CMK (cell line): Measurements from ENCODE around the gene CERCAM.

ENCODE experiments used
- DNase-seq: peaks from one replicate; pipeline ENCODE4 v3.0.0-alpha.2; 2010; ENCODE audit warnings: low read depth

The CERCAM gene

GRCh38 chr9:128456613-128457061, 36.0 kb downstream of the CERCAM start:
- no peak for DNase-seq

GRCh38 chr9:128457207-128457606, 36.5 kb downstream of the CERCAM start:
- no peak for DNase-seq

- DNase-seq, result no peak
Measured at GRCh38 chr9:128459011-128459410, 38.4 kb downstream of the CERCAM start.

- no peak for DNase-seq
Measured at GRCh38 chr9:128469070-128469469, 48.4 kb downstream of the CERCAM start.

- no peak for DNase-seq
Measured at GRCh38 chr9:128470560-128470959, 49.9 kb downstream of the CERCAM start.

GRCh38 chr9:128473104-128473503, 52.4 kb downstream of the CERCAM start:
- DNase-seq, result no peak

GRCh38 chr9:128475867-128476266, 55.2 kb downstream of the CERCAM start:
- DNase-seq, result no peak

- DNase-seq, result no peak
Measured at GRCh38 chr9:128479262-128479661, 58.6 kb downstream of the CERCAM start.

- no peak for DNase-seq
Measured at GRCh38 chr9:128481561-128481960, 60.9 kb downstream of the CERCAM start.

GRCh38 chr9:128482186-128482585, 61.5 kb downstream of the CERCAM start:
- no peak for DNase-seq

- no peak for DNase-seq
Measured at GRCh38 chr9:128484686-128485413, 64.2 kb downstream of the CERCAM start.

- no peak for DNase-seq
Measured at GRCh38 chr9:128485414-128485855, 64.8 kb downstream of the CERCAM start.

GRCh38 chr9:128486201-128486600, 65.5 kb downstream of the CERCAM start:
- no peak for DNase-seq
